Mammary epithelial cell (primary cell): ENCODE measurements around the gene FETUB.

Experiments
- CTCF ChIP-seq, 2 donors: IDR thresholded peaks in 1 of 2; conservative IDR thresholded peaks in 1 of 2; 2 replicates each; pipeline ENCODE4 v1.5.1; 2011 to 2012; ENCODE audit warnings: inconsistent platforms in 2 of 2, low read length in 2 of 2, mild to moderate bottlenecking in 2 of 2, control low read depth in 1 of 2, low read depth in 1 of 2; ENCODE audit not compliant: insufficient read depth in 1 of 2; ENCODE audit errors: extremely low read depth in 1 of 2
- EZH2 ChIP-seq: IDR thresholded peaks from 2 replicates; pipeline ENCODE4 v1.6.1; 2012; ENCODE audit warnings: low read length, inconsistent platforms, borderline replicate concordance

- TF ChIP-seq CTCF (conservative IDR thresholded peaks at IDR 0.05 in 1 of 2, IDR thresholded peaks at IDR 0.05 in 1 of 2; ENCODE audit: extremely low read depth in 1 of 2, insufficient read depth in 1 of 2, low read depth in 1 of 2, low read length in 2 of 2) (no peak), EZH2 (no peak)
Observed at GRCh38 chr3:186646841-186647240, 6.6 kb downstream of the FETUB start.
